HG02759 (cell line): ENCODE results near the gene STAG1.
A peak's percentile ranks its signal among the peaks of the same experiment; 100 is the strongest.
"Not testable (repeated sequence)": the region's sequence is repeated elsewhere in the genome, so short reads cannot be mapped to it uniquely, and the experiment has no call there.

Experiments
- ATAC-seq: cut with Tn5 transposase; IDR thresholded peaks from one replicate; pipeline ENCODE4 v1.9.1; 2021; ENCODE audit warnings: mild to moderate bottlenecking, moderate library complexity; ENCODE audit not compliant: unreplicated experiment

STAG1 gene

GRCh38 chr3:136432685-136433084, 319.5 kb downstream of the STAG1 start:
- no peak for ATAC-seq

DNA sequence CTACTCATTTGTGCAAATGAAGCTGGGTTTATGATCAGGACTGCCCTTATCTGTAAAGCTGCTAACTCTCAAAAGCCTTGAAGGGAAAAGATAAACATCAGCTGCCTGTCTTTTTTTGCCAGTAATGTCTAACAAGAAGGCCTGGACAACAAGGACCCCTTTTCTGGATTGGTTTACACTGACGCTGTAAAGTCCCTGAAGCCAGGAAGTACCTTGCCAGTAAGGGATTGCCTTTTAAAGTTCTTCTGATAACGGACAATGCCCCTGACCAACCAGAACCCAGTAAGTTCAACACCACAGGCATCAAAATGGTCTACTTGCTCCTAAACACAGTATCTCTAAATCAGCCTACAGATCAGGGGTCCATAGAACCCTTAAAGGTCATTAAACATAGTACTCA, 324.0 kb downstream of the STAG1 start:
- ATAC-seq = no peak

DNA sequence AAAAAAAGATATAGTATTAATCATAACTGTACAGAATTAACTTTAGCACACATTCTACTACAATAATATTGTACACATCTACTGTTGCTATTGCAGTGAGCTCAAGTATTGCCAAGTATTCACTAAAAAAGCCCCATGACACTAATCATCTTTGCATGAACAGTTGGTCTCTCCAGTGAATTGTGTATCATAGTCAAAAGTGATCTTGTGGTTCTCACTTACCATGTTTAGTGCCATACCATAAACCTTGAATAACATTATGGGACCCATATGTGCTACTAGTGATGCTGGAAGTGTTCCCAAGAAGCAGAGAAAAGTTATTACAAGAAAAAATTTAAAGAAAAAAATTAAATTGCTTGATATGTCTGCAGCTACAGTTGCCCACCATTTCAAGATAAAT, 324.9 kb downstream of the STAG1 start:
- no peak for ATAC-seq

DNA sequence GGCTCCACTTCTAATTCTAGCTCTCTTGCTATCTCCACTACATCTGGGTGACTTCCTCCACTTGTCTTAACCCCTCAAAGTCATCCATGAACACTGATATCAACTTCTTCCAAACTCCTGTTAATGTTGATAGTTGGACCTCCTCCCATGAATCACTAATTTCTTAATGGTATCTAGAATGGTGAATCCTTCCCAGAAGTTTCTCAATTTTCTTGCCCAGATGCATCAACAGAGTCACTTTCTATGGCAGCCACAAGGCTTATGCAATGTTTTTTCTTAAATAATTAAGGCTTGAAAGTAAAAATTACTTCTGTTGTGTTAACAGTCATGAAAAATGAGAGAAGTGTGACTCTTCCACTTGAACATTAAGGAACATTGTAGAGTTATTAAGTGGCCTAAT, 337.7 kb downstream of the STAG1 start:
- no peak for ATAC-seq

DNA sequence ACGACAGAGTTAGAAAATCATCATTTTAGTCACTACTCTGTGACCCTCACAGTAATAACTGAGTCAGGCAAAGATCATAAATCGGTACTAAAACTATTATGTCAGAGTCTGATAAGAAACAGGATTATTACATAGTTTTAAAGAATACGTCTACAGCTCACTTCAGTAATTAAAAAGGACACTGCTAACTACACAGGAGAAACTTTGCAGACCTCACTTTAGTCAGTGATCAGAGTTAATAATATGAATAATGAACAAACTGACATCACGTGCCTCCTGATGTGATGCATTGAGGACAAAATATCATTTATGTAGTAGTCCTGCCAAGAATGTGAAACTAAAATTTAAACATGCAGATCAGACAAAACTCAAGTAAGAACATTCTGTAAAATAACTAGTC, 339.9 kb downstream of the STAG1 start:
- ATAC-seq = no peak

DNA sequence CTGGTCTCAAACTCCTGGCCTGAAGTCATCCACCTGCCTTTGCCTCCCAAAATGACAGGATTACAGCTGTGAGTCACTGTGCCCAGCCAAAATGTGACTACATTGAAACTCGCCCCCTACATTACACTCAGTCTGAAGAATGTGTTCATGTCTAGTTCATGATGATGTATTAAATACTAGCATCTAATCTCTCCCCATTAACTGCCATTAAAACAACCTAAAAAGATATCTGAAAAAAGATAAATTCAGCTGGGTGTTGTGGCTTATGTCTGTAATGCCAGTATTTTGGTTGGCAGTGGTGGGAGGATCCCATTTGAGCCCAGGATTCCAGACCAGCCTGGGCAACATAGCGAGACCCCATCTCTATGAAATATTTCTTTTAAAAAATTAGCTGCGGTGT, 342.6 kb downstream of the STAG1 start:
- ATAC-seq = no peak

GRCh38 chr3:136404056-136404455, 348.1 kb downstream of the STAG1 start:
- ATAC-seq = no peak

DNA sequence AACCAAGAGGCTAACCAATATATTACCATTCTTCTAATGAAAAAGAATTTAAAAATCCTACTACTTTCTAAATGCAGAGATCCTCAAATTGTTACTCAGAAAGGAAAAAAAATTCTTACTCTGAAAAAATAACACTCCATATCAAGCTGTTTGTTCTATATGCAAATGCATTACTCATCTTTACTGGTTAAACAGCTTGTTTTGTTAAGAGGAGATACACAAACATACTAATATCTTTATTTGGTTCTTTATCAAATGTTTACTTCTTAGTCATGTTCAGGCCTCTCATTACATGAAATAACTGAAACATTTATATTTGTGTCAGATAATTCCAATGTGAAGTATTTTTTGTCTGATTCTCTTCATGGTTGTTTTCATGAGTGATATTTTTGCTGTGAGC, 355.3 kb downstream of the STAG1 start:
- no peak for ATAC-seq

- ATAC-seq = no peak
Measured at GRCh38 chr3:136390574-136390973, 361.6 kb downstream of the STAG1 start.

DNA sequence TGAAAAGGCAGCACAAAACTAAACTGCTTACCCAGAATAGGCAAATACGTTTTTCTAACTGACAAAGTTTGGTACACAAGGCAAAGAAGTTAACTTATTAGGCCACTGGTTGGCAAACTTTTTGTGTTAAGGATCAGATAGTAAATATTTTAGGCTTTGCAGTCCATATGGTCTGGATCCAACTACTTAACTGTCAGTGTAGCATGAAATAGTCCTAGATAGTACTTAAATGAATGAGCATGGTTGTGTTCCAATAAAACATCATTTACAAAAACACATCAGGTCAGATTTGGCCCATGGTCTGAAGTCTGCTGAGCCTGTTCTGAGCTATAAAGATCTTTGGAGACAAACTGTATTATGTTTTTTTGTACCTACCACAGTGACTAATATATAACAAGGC, 365.1 kb downstream of the STAG1 start:
- ATAC-seq = no peak

GRCh38 chr3:136385457-136385856, 366.7 kb downstream of the STAG1 start:
- ATAC-seq = peak; percentile 60

DNA sequence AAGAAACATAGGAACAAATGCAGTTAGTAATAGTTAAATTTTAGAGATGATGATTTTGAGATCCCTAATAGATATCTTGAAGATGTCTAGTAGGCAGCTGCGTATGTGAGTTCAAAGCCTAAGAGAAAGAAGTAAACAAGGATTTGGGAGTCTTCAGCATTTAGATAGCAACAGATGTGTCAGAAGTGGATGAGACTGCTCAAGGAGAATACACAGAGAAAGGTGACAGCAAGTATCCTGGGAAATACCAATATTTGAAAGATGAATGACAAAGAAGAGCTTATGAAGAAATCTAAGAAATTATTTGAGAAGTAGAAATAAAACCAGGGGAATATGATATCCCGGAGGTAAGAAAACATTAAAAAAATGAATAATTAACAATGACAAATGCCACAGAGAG, 371.1 kb downstream of the STAG1 start:
- no peak for ATAC-seq

DNA sequence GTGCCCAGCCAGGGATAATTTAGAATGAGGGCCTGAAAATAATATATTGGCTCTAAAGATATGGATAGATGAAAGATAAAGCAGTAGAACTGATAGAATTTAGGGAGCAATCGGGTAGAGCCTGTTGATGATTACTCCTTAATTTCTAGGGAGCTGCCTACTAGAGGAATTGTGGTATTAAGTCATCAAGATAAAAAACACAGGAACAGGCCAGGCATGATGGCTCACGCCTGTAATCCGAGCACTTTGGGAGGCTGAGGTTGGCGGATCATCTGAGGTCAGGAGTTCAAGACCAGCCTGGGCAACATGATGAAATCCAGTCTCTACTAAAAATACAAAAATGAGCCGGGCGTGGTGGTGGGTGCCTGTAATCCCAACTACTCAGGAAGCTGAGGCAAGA, 371.6 kb downstream of the STAG1 start:
- ATAC-seq = no peak

DNA sequence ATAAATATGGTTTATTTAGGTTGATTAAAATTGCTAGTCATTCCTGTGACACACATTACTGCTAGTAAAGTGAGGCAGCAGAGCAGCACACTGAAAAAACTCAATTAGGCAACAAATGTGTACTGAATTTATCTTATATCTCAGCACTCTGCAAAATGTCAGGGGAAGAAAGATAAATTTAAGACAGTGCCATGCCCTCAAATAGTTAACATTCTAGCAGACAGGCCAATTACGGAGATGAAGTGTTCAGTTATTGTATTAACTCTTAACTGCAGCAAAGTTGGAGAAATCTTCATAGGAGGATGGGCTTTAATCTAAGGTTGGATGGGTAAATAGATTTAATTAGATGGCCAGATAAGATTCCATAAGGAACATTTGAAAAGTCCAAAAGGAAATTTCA, 374.2 kb downstream of the STAG1 start:
- ATAC-seq = no peak

DNA sequence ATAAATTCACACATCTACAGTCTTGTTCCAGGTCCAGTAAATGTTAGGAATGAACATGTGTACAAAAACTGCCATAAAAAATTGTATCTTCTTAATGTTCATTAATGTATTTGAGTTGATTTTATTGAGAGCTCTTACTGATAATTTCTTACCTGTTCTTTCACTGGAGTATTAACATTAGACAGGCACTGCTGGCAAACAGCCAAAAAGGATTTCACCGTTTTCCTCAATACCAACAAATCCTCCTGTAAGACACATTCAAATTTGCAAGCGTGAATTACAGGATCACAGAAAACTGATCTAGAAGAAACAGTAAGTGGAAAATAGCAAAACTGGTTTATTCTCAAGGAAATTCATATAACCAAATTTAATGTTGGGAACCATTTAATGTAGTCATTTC, 374.7 kb downstream of the STAG1 start:
- ATAC-seq = no peak

GRCh38 chr3:136375800-136376199, 376.4 kb downstream of the STAG1 start:
- not testable (repeated sequence) for ATAC-seq

DNA sequence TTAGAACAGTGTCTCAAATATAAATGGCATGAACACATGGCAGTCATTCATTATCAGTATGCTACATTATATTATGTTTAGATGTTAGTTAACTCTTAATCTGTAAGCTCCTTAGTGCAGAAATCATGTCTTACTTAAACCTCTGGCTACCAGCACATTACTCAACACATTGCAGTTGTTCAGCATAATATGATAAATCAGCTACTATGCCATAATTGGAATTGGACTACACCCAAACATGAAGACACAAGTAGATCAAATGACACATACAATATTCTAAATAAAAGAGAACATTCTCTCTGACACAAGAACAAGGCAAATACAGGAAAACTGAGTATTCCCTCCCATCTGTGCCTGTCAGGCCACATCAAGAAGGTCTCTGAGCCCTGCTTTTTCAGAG, 385.9 kb downstream of the STAG1 start:
- ATAC-seq = no peak

DNA sequence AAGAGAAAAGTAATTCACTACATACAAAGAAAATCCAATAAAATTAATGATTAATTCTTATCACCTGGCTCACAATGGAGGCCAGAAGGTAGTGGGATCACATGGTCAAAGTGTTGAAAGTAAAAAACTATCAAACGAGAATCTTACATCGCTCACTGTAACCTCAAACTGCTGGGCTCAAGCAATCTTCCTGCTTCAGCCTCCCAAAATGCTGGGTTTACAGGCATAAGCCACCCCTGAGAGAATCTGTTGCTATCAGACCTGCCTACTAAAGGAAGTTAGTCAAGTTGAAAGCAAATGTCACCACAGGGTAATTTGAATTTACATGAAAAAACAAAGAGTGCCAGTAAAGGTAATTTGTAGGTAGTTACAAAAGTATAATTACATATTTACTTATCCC, 398.7 kb downstream of the STAG1 start:
- ATAC-seq = peak; percentile 66

GRCh38 chr3:136351905-136352304, 400.3 kb downstream of the STAG1 start:
- ATAC-seq = no peak

DNA sequence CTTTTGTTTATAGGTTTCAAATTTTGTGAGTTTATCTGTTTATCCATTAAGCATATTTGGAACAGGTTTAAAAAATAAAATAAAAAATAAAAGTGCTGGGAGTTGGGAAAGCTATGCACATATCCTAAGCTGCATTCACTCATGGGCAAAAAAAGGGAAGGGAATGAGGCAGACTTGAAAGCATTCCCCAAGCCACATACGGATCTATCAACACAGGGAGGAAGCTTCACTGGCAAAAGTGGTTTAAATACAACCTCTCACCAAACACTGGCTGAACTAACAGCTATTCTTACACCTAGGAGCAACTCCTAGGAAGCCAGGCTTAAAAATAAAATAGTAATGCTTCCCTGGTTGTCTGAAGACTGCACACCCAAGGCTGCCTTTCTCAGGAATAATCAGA, 400.8 kb downstream of the STAG1 start:
- ATAC-seq = no peak

DNA sequence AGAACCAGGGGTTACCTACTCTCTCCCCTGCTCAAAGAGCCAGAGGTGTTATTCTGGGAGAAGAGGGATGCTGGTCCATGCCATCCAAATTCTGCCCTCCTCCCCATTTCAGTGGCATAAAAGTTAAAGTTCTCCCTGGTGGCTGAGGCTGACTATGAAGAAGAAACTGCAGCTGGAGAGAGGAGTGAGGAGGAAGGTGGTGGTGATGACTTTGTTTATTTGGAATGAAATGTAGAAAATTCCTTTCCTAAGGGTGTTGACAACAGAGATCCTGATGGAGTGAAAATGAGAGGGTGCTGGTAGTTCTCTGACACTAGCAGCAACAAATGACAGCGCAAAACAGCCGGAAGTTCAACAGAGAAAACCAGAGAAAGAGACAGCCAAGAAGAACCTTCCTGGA, 401.6 kb downstream of the STAG1 start:
- no peak for ATAC-seq

GRCh38 chr3:136350132-136350531, 402.0 kb downstream of the STAG1 start:
- ATAC-seq = no peak

GRCh38 chr3:136346486-136346885, 405.7 kb downstream of the STAG1 start:
- ATAC-seq = no peak
